CD4-positive, alpha-beta memory T cell (primary cell): ENCODE results near the gene HOXB2. TPM values are rescaled to one million over a fixed set of nuclear protein-coding genes. Genes with fewer than 3 reads are reported as not detected.

Experiments
- CTCF ChIA-PET: fragments of 350-600 bp; sonication (Branson Sonifier 250); formaldehyde crosslinking; loops from one replicate; lab custom pipeline; 2021; ENCODE audit warnings: inconsistent platforms; ENCODE audit not compliant: partially characterized antibody; lab: Charles Lee
- POLR2A ChIA-PET: fragments of 350-600 bp; sonication (Branson Sonifier 250); formaldehyde crosslinking; loops from one replicate; lab custom pipeline; 2021; ENCODE audit not compliant: partially characterized antibody; lab: Charles Lee
- DNase-seq, 5 donors: peaks; one replicate each; pipeline versions ENCODE4 v3.0.0 to v3.0.0-alpha.2; 2020 to 2022; ENCODE audit warnings: mixed read lengths in 1 of 5
- H3K27ac ChIP-seq: one replicate; pipeline ENCODE4 v1.7.0; 2013; ENCODE audit warnings: low read depth, low read length
- H3K27me3 ChIP-seq: 2 replicates; pipeline ENCODE4 v1.7.0; 2013; ENCODE audit warnings: mild to moderate bottlenecking, low read length, moderate library complexity; ENCODE audit not compliant: insufficient read depth
- H3K36me3 ChIP-seq: 2 replicates; pipeline ENCODE4 v1.7.0; 2013; ENCODE audit warnings: mild to moderate bottlenecking, low read length, moderate library complexity; ENCODE audit not compliant: insufficient read depth
- H3K4me1 ChIP-seq: 2 replicates; pipeline ENCODE4 v1.7.0; 2013; ENCODE audit warnings: mild to moderate bottlenecking, low read length, moderate library complexity; ENCODE audit not compliant: insufficient read depth
- H3K4me3 ChIP-seq, 2 donors: one replicate each; pipeline ENCODE4 v1.7.0; 2013; ENCODE audit warnings: low read length in 2 of 2, mild to moderate bottlenecking in 1 of 2
- H3K9me3 ChIP-seq, 2 donors: one replicate each; pipeline ENCODE4 v1.7.0; 2013; ENCODE audit warnings: low read length in 2 of 2, control low read depth in 1 of 2; ENCODE audit not compliant: control insufficient read depth in 1 of 2
- H3K27ac Mint-ChIP-seq, 7 donors: one replicate each; pipeline ENCODE4 v1.8.0; 2020 to 2021; ENCODE audit warnings: mixed read lengths in 7 of 7, mild to moderate bottlenecking in 6 of 7, inconsistent platforms in 3 of 7, moderate library complexity in 3 of 7
- H3K27me3 Mint-ChIP-seq, 2 donors: one replicate each; pipeline ENCODE4 v1.8.0; 2020 to 2021; ENCODE audit warnings: mixed read lengths in 2 of 2
- H3K36me3 Mint-ChIP-seq, 2 donors: one replicate each; pipeline ENCODE4 v1.8.0; 2020 to 2021; ENCODE audit warnings: mixed read lengths in 2 of 2, inconsistent platforms in 1 of 2, mild to moderate bottlenecking in 1 of 2
- H3K4me1 Mint-ChIP-seq, 4 donors: one replicate each; pipeline ENCODE4 v1.8.0; 2020 to 2021; ENCODE audit warnings: mixed read lengths in 4 of 4, mild to moderate bottlenecking in 1 of 4
- H3K4me3 Mint-ChIP-seq, 8 donors: one replicate each; pipeline ENCODE4 v1.8.0; 2020 to 2021; ENCODE audit warnings: mixed read lengths in 8 of 8, mild to moderate bottlenecking in 7 of 8, moderate library complexity in 6 of 8, inconsistent platforms in 3 of 8
- H3K9me3 Mint-ChIP-seq, 8 donors: one replicate each; pipeline ENCODE4 v1.8.0; 2020 to 2021; ENCODE audit warnings: mixed read lengths in 8 of 8, mild to moderate bottlenecking in 5 of 8, inconsistent platforms in 3 of 8, moderate library complexity in 1 of 8
- intact Hi-C: fragments of 100-400 bp; cut with micrococcal nuclease; formaldehyde crosslinking; loops from one replicate; pipeline ENCODE4 v1.15.1; 2023
- polyA plus RNA-seq, 2 donors: library from polyadenylated mRNA; unstranded; fragments of 300-500 nt; fragmentation: Illumina TruSeq; gene quantifications; one replicate each; pipeline ENCODE4 v1.2.3, GENCODE V29; 2021
- total RNA-seq, 2 experiments: library from RNA; stranded (reverse); gene quantifications; one replicate each; pipeline ENCODE4 v1.2.3, GENCODE V29; 2021

Gene HOXB2
- total and polyA plus RNA-seq, 4 experiments from 2014 or later, result 12.7 to 39.2 (median 35.4) TPM

DNA sequence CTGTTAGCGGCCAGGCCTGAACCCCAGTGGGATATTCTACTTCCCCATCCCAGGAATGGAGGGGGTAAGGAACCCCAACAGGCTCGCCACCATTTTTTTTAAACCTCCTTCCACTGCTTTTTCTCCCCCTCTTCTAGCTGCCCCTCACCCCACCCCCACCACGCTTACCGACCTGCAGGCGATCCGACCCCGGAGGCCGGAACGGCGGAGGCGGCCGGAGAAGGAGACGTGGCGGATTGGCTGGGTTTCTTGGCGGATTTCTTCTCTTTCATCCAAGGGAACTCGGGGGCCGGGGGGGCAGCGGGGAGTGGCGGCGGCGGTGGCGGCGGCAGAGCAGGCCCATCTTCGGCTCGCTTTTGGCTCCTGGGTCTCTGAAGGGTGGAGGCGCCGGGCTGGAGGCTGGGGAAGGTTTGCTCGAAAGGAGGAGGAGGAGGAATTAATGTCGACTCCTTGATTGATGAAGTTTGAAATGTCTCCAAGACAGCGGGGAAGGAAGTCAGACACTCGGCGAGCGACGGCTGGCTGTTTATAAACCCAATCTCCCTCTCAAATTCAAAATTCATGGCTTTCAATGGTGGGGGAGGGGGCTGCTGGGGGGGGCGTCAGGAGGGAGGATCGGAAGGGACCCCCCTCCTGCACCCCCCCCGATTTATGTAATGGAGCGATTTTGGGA is 424 bp downstream of the HOXB2 start:
- H3K36me3 ChIP-seq, result no peaks in the 10 kb centered on the region
- intact Hi-C loops, result loop anchor here (5.0 kb wide), 2 partner anchors 37 to 52 kb away; no protein-coding TSS in a partner anchor
- ChIA-PET POLR2A (interaction anchor here (0.5 to 2.1 kb wide), 7 partner anchors 12 to 1411 kb away, joined by 3 to 12 read pairs (median 3); partner anchors contain the start of gene KPNB1), CTCF (interaction anchor here (0.9 kb wide), 1 partner anchor 37 kb away, joined by 3 read pairs; no protein-coding TSS in a partner anchor)
- Mint-ChIP-seq H3K4me1 (peaks cover 14 to 80% (median 45%) of the 10 kb centered on the region in 4 donors), H3K36me3 (peaks cover 0 to 20% of the 10 kb centered on the region in 2 donors), H3K9me3 (no peaks in the 10 kb centered on the region), H3K27ac (peak overlapping the region; percentile 83 to 97 (median 93)), H3K4me3 (peak overlapping the region; percentile 89 to 99 (median 94)), H3K27me3 (peaks cover 6 to 7% of the 10 kb centered on the region in 2 donors)
- H3K27ac ChIP-seq, result peak overlapping the region; percentile 86
- H3K9me3 ChIP-seq, result no peaks in the 10 kb centered on the region
- peak overlapping the region; percentile 74 to 86 for H3K4me3 ChIP-seq
- DNase-seq, result peak in 4 of 5 donors; percentile 24 to 70 (median 32)
- H3K27me3 ChIP-seq, result no peaks in the 10 kb centered on the region
- peaks cover 36% of the 10 kb centered on the region for H3K4me1 ChIP-seq

DNA sequence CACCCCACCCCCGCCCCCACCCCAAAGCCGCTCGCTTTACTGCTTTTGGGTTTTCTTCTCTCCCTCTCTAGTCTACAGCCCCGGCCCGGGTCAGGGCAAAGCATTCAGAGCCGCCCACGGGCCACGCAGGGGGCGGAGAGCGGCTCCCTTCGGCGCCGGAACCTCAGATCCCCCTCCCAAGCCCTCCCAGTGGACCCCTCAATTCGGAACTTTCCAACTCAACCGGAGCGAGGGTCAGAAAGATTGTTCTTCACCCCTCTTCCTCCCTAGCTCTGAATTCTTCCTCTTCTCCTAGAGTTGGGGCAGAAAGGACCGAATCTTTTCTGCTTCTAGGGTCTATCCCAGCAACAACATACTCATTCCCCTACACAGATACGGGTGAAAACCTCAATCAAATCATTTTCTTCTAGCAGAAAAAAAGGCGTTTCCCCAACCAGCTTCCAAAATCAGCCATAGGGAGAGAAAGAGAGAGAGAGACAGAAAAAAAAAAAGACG is 1.0 kb downstream of the HOXB2 start:
- Mint-ChIP-seq H3K36me3 (peaks cover 0 to 20% of the 10 kb centered on the region in 2 donors), H3K4me3 (peak overlapping the region; percentile 89 to 99 (median 94)), H3K4me1 (peaks cover 13 to 80% (median 43%) of the 10 kb centered on the region in 4 donors), H3K27ac (peak overlapping the region; percentile 87 to 97 (median 93)), H3K27me3 (peaks cover 6 to 7% of the 10 kb centered on the region in 2 donors), H3K9me3 (no peaks in the 10 kb centered on the region)
- Histone ChIP-seq H3K27ac (peak overlapping the region; percentile 86), H3K9me3 (no peaks in the 10 kb centered on the region), H3K27me3 (no peaks in the 10 kb centered on the region), H3K4me3 (peak overlapping the region; percentile 74 to 86), H3K36me3 (no peaks in the 10 kb centered on the region), H3K4me1 (peaks cover 34% of the 10 kb centered on the region)
- CTCF ChIA-PET, result interaction anchor here (0.9 kb wide), 1 partner anchor 36 kb away, joined by 3 read pairs; no protein-coding TSS in a partner anchor
- POLR2A ChIA-PET, result interaction anchor here (0.8 to 2.8 kb wide), 9 partner anchors 12 to 894 kb away, joined by 3 to 12 read pairs (median 3); partner anchors contain the start of gene KPNB1
- peak in 3 of 5 donors; percentile 22 to 25 (median 23) for DNase-seq
- intact Hi-C loops, result loop anchor here (1.0 to 5.0 kb wide), 3 partner anchors 34 to 52 kb away; partner anchors contain the start of gene HOXB4

DNA sequence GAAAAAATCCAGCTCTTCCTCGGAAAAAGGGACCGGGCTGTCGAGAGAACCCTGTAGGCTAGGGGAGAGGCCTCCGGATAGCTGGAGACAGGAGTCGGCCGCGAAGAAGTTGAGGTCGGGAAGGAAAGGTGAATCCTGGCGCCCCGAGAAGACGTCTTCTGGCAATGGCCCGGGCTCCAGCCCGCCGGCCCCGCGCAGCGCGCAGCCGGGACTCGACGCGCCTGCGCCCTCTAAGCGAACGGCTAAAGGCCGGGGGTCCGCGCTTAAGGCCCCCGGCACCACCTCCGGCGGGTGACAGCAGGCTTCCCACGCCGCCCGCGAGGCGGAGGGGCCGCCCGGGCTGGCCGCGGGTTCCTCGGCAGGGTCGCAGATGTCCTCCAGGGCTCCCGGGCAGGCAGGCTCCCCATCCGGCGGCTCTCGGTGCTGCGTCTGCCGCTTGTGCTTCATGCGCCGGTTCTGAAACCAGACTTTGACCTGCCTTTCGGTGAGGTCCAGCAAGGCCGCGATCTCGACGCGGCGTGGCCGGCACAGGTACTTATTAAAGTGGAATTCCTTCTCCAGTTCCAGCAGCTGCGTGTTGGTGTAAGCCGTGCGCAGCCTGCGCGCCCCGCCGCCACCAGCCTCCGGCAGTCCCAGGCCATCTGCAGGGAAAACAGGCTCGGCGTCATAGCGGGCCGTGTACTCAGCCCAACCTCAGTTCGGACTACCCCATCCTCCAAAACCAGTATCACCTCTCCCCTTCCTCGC is 1.6 kb downstream of the HOXB2 start:
- peak; percentile 51 to 66 (median 61) for DNase-seq
- Histone ChIP-seq H3K27me3 (no peaks in the 10 kb centered on the region), H3K9me3 (no peaks in the 10 kb centered on the region), H3K36me3 (no peaks in the 10 kb centered on the region), H3K4me3 (peak overlapping the region; percentile 74 to 86), H3K27ac (peak overlapping the region; percentile 86), H3K4me1 (peaks cover 28% of the 10 kb centered on the region)
- Mint-ChIP-seq H3K9me3 (no peaks in the 10 kb centered on the region), H3K4me1 (peaks cover 13 to 75% (median 41%) of the 10 kb centered on the region in 4 donors), H3K27ac (peak overlapping the region; percentile 87 to 99 (median 97)), H3K36me3 (peaks cover 0 to 20% of the 10 kb centered on the region in 2 donors), H3K27me3 (peaks cover 6 to 7% of the 10 kb centered on the region in 2 donors), H3K4me3 (peak overlapping the region; percentile 94 to 100 (median 99))
- ChIA-PET CTCF (interaction anchor here (0.9 kb wide), 1 partner anchor 36 kb away, joined by 3 read pairs; no protein-coding TSS in a partner anchor), POLR2A (interaction anchor here (1.0 to 2.8 kb wide), 9 partner anchors 13 to 894 kb away, joined by 3 to 12 read pairs (median 3); partner anchors contain the start of gene KPNB1)
- intact Hi-C loops, result loop anchor here (1.0 to 5.0 kb wide), 3 partner anchors 35 to 51 kb away; partner anchors contain the start of gene HOXB4

DNA sequence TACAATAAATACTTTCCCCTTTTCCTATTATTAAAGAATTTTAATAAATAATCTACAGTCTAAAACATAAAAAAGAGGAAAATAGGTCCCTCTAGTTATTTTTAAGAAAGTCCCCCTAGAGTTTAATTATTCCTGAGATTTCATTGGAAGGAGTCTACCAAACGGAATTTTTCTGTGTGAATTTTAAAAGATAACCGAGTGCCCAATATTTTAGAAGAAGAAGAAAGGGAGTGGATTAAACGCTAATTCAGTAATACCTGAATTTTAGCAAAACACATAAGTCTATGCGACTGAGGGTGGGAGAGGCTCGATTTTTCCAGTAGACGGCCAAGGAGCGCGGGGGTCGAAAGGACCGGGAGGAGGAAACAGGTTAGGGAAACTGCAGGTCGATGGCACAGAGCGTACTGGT is 2.2 kb downstream of the HOXB2 start:
- Mint-ChIP-seq H3K36me3 (peaks cover 0 to 20% of the 10 kb centered on the region in 2 donors), H3K27me3 (peaks cover 6 to 7% of the 10 kb centered on the region in 2 donors), H3K9me3 (no peaks in the 10 kb centered on the region), H3K4me1 (peaks cover 13 to 69% (median 38%) of the 10 kb centered on the region in 4 donors), H3K27ac (peak overlapping the region; percentile 87 to 99 (median 97)), H3K4me3 (peak overlapping the region; percentile 94 to 100 (median 99))
- ChIA-PET POLR2A (interaction anchor here (1.3 to 2.8 kb wide), 7 partner anchors 14 to 103 kb away, joined by 3 to 12 read pairs (median 6); no protein-coding TSS in a partner anchor), CTCF (no interaction called here)
- Histone ChIP-seq H3K27me3 (no peaks in the 10 kb centered on the region), H3K4me1 (peaks cover 25% of the 10 kb centered on the region), H3K4me3 (peak overlapping the region; percentile 61 to 74), H3K36me3 (no peaks in the 10 kb centered on the region), H3K27ac (peak overlapping the region; percentile 86), H3K9me3 (no peaks in the 10 kb centered on the region)
- no peak for DNase-seq
- intact Hi-C loops, result loop anchor here (1.0 to 5.0 kb wide), 3 partner anchors 35 to 50 kb away; partner anchors contain the start of gene HOXB4

DNA sequence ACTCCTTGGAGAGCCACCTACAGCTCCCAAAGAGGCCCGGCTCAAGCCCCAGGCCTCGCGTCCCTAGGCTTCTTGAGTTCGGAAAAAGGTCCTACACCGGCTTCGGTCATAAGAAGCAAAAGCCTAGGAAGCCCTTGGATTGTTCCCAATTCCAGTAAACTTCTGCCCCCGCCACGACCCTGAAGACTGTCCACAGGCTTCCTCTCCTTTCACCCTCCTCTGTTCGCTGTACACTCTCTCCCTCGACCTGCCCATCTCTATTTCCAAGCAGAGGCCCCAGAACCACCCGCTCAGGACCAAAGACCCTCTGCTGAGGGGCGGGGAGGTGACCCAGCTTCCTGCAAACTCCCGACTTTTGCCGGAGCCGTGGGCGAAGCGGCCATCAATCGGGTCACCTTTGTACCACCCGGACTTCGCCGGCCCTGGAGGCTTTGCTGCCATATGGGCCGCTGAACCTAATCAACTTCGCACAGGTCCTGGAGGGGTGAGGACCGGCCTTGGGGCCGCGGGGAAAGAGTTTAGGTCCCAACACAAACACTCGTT is 2.7 kb downstream of the HOXB2 start:
- ChIA-PET CTCF (interaction anchor here (0.9 to 1.6 kb wide), 3 partner anchors 31 to 49 kb away, joined by 3 to 4 read pairs (median 4); no protein-coding TSS in a partner anchor), POLR2A (interaction anchor here (1.0 to 3.0 kb wide), 17 partner anchors 9 to 650 kb away, joined by 3 to 16 read pairs (median 5); no protein-coding TSS in a partner anchor)
- intact Hi-C loops, result loop anchor here (5.0 kb wide), 2 partner anchors 35 to 50 kb away; no protein-coding TSS in a partner anchor
- H3K36me3 Mint-ChIP-seq, result peaks cover 0 to 20% of the 10 kb centered on the region in 2 donors
- DNase-seq, result peak in 2 of 5 donors; percentile 25 to 40
- H3K27me3 ChIP-seq, result no peaks in the 10 kb centered on the region
- peak overlapping the region; percentile 94 to 100 (median 98) for H3K4me3 Mint-ChIP-seq
- H3K9me3 ChIP-seq, result no peaks in the 10 kb centered on the region
- H3K9me3 Mint-ChIP-seq, result no peaks in the 10 kb centered on the region
- H3K4me1 ChIP-seq, result peaks cover 20% of the 10 kb centered on the region
- H3K36me3 ChIP-seq, result no peaks in the 10 kb centered on the region
- H3K27ac Mint-ChIP-seq, result peak overlapping the region; percentile 87 to 99 (median 98)
- H3K4me1 Mint-ChIP-seq, result peaks cover 11 to 66% (median 35%) of the 10 kb centered on the region in 4 donors
- peak overlapping the region; percentile 61 to 72 for H3K4me3 ChIP-seq
- H3K27ac ChIP-seq, result peak overlapping the region; percentile 86
- H3K27me3 Mint-ChIP-seq, result peaks cover 6 to 7% of the 10 kb centered on the region in 2 donors

DNA sequence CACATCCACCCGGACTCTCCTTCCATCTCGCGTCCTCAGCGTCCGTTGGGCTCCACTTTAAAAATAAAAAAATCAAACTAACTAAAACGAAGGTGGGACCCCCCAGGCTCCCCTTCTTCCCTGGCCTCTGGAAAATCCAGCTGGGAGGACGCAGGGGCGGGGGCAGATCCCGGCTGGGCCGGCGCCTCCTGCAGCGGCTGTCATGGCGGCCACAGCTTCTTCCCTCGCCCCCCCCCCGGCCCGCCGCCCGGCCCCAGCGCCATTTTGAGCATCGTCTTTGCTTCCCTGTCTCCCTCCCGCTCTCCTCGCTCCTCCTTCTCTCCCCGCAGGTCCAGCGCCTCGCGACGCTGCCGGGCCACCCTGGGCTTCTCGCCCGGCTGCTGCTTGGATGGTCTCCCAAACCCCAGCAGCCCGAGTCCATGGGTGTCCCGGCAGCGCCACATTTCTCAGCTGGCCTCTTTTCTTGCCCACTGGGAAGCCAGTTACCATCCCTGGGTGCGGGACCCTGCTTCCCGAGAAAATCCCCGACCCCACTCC is 3.3 kb downstream of the HOXB2 start:
- Histone ChIP-seq H3K9me3 (no peaks in the 10 kb centered on the region), H3K27me3 (no peaks in the 10 kb centered on the region), H3K4me3 (peak overlapping the region; percentile 72 to 78), H3K36me3 (no peaks in the 10 kb centered on the region), H3K27ac (peak overlapping the region; percentile 86), H3K4me1 (peaks cover 20% of the 10 kb centered on the region)
- ChIA-PET POLR2A (interaction anchor here (0.8 to 3.0 kb wide), 18 partner anchors 8 to 650 kb away, joined by 3 to 16 read pairs (median 4); no protein-coding TSS in a partner anchor), CTCF (interaction anchor here (0.9 to 1.7 kb wide), 5 partner anchors 30 to 77 kb away, joined by 3 to 4 read pairs (median 4); no protein-coding TSS in a partner anchor)
- Mint-ChIP-seq H3K4me3 (peak overlapping the region; percentile 94 to 100 (median 98)), H3K4me1 (peaks cover 9 to 61% (median 33%) of the 10 kb centered on the region in 4 donors), H3K27ac (peak overlapping the region; percentile 87 to 99 (median 98)), H3K36me3 (peaks cover 0 to 20% of the 10 kb centered on the region in 2 donors), H3K27me3 (peaks cover 6 to 7% of the 10 kb centered on the region in 2 donors), H3K9me3 (no peaks in the 10 kb centered on the region)
- DNase-seq, result peak in 3 of 5 donors; percentile 43 to 61 (median 50)
- intact Hi-C loops, result loop anchor here (5.0 kb wide), 2 partner anchors 34 to 49 kb away; no protein-coding TSS in a partner anchor
